GM21390 (cell line): ENCODE results near the gene PRMT5.

Experiments used
- ATAC-seq: cut with Tn5 transposase; IDR thresholded peaks from one replicate; pipeline ENCODE4 v1.9.1; 2021; ENCODE audit not compliant: unreplicated experiment

PRMT5 gene

DNA sequence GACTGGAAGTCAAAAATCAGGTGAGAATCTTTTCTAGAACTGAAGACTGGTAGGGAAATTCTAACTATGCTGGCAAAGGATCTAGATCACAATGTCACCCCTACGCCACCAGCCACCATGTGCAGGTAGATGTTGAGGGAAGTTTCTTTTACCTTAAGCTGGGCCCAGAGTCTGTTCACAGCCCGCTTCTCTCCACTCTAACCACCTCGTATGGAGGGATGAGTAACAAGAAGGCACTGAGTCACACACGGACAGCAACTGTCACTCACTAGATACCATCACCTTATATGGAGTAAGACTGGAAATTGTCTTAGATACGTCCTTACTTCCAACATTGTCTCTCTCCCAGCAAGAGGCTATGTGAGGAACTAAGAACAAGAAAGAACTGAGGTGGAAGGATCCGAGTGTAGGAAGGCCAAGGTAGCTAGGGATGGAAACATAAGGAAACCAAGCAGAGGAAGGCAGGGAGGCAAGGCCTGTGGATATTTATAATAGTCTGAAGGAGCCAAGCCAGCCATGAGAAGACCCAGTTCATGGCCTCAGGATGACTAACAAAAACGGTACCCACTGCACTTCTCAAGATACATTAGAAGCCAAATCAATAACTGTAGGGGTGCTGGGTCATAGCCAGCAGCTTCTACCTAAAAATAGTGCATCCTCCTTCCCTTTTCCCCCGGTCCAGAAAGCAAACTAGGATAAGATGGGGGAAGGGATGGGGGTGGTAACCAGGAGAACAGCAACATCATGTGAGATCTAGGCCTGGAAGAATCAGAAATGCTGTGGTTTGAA lies 30.7 kb downstream of the PRMT5 start:
- no peak for ATAC-seq

DNA sequence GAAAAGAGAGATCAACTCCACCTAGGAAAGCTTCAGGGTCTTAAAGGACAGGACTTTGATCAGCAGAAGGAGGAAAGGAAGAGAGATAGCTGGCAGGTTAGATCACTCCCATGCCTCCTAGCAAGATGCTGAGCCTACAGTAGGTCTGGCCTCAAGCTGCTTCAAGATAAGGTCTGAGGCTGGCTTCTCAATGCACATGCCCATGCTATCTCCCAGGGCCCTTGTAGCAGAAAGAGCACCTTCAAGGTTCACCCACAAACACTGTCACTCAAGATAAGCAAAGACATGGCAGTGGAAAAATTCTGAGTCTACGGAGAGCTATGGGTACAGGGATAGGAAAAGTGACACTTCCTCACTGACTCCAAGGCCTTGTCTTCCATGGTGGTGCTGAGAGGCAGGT lies 31.8 kb downstream of the PRMT5 start:
- no peak for ATAC-seq

DNA sequence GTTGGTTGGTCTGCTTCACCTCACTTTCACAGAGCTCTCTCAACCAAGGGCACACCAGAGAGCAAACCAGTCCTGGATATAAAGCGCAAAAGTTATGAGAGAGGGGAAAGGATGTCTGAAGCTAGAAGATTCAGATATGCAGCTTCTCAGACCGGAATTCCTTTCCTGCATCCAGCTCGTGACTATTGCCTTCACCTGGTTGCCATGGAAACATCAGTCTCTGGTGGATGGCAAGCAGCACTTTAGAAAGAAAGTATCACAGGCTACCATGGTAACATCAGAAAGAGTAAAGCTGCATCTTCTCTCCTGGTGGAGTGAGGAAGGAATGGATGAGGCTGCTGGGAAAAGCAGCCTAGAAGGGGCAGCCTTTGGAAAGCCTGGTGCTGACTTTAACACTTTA lies 32.4 kb downstream of the PRMT5 start:
- ATAC-seq: no peak

DNA sequence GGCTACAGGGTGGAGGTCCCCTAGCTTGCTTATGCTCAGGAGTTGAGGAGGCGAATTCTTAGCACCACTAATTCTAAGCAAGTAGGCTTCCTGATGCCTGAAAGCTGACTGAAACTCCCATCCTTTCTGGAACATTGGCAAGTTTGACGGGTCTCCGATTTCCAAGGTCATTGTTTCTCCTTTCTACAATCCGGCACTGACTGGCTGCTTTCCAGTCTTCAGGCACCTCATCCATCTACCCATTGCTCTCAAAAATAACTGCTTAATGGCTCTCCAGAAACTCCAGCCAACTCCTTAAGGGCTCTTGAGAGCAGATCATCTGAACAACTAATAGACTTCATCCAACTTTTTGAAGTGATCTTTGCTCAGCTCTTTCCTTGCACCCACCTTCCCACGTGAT lies 32.8 kb downstream of the PRMT5 start:
- ATAC-seq: no peak

DNA sequence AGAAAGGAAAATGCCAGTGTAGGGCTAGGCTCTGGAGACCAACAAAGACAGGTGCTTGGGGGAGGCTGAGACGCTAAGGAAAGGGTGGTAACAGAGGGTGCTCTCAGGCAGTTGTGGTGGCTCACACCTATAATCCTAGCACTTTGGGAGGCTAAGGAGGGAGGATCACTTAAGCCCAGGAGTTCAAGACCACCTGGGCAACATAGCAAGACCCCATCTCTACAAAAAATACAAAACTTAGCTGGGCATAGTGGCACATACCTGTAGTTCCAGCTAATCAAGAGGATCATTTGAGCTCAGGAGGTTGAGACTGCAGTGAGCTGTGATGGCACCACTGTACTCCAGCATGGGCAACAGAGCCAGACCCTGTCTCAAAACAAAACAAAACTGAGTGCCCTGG lies 33.8 kb downstream of the PRMT5 start:
- no peak for ATAC-seq

DNA sequence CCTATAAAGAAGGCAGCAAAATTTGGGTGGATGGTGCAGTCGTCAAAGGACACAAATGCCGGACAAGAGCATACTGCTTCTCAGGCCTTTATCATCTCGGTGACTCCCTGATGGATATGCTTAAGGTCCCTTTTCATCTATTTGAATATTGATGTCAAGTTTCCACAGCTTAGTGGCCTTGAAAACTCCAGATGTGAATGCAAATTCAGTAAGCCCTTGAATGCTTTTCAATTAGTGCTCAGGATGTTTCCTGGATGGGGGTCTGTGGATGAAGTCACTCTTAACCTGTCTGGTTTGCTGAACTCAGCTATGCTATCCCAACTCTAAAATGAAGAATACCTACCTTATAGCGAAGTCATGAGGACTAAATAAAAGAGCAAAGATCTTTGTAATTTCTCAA lies 35.5 kb downstream of the PRMT5 start:
- no peak for ATAC-seq

DNA sequence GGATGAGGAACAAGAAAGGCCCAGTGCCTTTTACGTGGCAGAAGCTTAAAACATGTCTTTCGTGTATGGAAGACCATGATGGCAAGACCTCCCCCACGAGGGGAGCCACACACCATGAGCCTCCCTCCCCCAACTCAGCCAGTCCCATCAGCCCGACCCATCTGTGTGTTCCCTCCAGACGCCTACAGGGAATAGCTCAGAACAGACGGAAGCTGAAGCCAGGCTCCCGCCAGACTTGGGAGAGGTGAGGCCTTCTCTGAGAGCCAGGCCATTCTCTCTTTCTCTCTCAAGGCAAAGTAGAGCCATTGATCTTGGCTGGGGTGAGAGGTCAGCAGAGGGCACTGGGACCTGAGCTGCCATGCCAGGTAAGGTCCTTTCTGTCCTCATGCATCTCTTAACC lies 36.7 kb downstream of the PRMT5 start:
- no peak for ATAC-seq

DNA sequence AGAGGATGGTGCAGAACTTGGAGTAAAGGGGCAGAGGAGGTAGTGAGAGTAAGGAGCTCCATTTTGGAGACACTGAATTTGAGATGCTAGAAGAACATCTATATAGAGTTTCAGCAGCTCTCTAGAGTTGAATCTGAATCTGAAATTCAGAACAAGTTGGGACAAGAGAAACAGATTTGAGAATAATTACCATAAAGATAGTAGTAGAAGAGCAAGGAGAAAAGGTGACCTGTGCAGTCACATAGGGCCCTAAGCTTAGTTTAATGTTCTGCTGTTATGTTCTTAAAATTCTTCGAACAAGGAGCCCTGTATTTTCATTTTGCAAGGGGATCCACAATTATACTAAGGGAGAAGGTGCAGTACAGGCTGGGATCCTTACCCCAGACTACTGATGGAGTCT lies 38.8 kb downstream of the PRMT5 start:
- no peak for ATAC-seq

DNA sequence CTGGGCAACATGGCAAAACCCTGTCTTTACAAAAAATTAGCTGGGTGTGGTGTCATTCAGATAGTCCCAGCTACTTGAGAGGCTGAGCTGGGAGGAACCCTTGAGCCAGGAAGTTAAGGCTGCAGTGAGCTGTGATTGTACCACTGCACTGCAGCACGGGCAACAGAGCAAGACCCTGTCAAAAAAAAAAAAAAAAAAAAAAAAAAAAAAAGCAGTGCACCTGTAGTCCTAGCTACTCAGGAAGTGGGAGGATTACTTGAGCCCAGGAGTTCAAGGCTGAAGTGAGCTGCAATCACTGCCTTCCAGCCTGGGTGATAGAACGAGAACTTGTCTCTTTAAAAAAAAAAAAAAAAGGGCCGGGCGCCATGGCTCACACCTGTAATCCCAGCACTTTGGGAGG lies 40.5 kb downstream of the PRMT5 start:
- no peak for ATAC-seq

DNA sequence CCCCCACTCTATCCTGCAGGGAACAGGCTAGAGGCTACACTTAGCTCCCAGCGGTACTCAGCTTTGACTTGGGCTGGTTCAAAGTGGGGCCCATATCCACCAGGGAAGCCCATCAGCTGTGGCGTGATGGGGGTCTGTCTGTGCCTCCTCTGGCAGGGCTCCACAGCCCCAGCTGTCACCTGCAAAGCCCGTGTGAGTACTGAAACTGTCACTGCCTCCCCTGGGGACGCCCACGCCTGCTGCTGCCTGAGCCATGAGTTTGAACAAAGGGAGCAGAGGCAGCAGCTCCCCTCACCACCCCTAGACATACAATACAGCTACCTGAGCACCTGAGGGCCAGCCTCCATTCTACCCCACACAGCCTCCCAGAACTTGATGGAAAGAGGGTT lies 41.2 kb downstream of the PRMT5 start:
- peak; percentile 50 for ATAC-seq

DNA sequence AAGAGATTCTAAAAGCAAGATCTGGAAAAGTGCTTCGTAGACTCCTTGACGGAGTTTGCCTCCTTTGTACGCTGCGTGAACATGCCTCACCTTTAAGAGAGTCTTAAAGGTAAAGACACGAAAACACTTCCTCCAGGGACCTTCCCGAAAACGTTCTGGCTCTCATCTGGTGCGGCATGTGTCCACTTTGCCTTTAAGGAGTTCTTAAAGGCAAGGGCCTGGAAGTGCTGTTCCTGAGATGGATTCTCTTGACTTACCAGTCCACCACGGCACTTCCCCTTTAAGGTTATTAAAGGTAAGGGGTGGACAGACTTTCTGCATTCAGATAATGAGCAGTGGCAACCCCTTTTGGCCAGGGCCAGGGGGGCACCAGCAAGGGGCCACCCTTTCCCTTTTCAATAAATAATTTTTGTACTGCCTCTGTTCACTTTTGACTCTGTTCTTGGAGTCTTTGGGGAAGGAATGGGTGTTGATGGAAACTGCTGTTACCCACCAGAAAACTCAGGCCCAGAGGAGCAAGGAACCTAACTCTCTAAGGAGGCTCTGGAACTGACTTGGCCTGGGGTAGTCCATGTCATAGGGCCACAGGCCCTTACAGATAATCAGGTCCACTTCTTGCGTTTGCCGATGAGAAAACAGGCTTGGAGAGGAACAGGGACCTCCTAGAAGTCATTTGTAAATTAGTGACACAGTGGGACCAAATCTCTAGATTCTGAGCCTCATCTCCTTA lies 41.8 kb downstream of the PRMT5 start:
- ATAC-seq: peak; percentile 41

DNA sequence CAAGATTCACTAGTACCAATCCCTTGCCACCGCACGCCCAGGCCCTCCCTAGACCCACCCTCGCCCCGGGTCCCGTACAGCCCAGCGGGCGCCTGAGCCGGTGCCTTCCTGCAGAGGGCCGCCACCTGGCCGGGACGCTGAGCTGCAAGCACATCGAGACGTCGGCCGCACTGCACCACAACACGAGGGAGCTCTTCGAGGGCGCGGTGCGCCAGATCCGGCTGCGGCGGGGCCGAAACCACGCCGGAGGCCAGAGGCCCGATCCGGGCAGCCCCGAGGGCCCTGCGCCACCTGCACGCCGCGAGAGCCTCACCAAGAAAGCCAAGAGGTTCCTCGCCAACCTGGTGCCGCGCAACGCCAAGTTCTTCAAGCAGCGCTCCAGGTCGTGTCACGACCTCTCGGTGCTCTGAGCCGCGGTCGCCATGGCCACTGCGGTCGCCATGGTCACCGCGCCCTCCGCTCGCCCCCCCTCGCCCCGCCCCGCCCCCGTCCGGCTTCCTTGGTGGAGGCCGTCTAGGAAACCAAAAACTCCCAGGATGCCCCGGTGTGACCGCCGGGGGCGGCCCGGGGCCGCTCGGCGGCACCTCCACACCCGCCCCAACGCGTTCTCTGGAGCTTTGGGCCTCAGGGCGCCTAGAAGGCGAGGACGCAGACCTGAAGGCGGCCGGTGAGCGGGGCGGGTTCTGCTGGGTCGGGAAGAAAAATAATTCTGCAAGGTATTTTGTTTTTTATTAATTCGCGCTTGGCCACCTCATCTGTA lies 42.5 kb downstream of the PRMT5 start:
- ATAC-seq: peak; percentile 37

DNA sequence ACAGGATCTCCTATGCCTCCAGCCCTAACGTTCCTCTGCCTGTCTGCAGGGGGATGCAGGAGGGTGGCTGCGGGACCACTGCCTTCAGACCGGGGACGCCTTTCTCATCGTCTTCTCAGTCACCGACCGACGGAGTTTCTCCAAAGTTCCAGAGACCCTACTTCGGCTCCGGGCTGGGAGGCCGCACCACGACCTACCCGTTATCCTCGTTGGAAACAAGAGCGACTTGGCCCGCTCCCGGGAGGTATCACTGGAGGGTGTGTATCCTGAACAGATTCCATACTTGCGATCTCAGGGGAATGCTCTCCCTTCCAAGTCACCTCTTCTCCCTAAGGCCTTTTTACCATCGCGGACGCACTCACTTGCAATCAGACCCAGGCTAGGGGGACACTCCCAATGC lies 43.2 kb downstream of the PRMT5 start:
- no peak for ATAC-seq

DNA sequence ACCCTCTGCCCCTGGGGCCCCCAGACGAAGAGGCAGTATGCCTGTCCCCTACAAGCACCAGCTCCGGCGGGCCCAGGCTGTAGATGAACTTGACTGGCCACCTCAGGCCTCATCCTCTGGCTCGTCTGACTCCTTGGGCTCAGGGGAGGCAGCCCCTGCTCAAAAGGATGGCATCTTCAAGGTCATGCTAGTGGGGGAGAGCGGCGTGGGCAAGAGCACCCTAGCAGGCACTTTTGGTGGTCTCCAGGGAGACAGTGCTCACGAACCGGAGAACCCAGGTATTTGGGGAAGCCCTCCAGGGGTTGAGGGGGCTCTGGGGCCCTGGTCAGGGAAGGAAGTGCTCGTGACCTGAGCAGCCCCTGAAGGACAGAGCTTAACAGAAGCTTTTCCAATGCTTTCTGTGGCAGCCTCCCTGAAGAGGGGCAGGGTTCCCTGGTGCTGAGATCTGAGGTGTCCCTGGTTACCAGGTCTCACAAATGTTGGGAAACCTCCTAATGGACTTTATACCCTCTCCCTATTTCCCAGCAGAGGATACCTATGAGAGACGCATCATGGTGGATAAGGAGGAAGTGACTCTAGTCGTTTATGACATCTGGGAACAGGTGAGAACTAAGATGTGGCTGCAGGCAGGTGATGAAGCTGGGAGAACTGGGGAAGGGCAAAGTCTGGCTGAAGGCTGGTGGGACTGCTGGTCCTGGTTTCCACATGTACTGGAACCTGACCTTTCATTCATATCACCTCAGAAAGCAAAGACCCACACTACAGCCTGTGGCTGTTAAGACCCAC lies 44.2 kb downstream of the PRMT5 start:
- no peak for ATAC-seq

DNA sequence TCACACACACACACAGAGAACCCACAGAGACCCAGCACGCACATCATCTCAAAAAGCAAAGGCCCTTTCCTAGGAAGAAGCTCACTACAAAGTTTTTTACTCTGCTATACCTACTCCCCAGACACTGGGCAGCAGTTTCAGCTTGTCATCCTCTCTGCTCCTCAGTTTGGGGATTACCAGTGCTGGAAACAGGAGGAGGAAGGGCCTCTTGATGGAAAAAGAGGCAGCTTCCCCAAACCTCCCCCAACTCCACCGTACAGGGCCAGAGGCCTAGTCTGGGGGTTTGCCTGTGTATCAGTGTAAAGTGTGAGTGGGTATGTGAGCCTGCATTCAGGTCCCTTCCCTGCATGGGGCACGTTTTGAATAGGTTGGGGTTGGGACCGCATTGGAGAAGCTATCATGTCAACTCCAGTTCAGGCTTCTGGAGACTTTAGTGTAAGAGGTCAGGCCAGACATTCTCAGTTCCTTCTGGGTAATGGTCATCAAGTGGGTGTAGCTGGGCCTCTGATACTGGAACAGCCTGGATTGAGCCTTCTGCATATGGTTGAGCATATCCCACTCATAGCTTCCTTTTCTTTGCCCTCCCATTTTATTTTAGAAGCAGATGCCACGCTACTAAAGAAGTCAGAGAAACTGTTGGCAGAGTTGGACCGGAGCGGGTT lies 45.0 kb downstream of the PRMT5 start:
- ATAC-seq: no peak

DNA sequence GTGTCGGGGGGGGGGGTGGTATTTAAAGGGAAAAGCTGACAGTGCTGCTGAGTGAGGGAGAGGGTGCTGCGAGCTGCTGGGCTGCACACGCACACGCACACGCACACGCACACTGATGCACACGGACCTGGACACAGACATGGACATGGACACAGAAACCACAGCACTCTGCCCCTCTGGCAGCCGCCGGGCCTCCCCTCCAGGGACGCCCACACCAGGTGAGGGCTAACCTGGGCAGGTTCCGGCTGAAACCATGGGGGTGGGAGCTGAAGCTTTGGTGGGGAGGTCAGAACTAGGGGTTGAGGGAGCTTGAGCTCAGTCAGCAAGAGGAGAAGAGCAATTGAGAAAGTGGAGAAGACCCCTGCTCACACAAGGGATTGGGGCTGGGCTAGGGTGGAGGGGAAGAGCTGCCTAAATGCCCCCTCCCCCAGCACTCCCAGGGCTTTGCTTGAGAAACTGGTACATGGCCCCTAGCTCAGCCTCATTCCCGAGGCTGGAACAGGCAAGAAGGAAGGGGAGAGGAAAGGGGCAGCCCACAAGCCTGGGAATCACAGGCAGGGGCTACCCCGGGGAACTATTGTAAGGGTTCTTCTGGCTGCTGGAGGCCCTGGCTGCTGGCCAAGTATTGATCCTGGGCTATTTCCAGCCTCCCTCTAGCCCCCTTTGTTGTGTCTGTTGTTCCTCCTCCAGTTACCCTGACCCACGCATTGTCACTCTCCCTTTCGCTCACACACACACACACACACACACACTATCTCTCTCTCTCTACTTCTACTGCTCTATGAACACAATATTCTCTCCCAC lies 45.8 kb downstream of the PRMT5 start, which contains the start of gene REM2:
REM2 (plus strand) TSS at position 50 of the 804 bp plus-strand sequence; CDS start at position 116, 66 bp downstream.
- ATAC-seq: no peak

DNA sequence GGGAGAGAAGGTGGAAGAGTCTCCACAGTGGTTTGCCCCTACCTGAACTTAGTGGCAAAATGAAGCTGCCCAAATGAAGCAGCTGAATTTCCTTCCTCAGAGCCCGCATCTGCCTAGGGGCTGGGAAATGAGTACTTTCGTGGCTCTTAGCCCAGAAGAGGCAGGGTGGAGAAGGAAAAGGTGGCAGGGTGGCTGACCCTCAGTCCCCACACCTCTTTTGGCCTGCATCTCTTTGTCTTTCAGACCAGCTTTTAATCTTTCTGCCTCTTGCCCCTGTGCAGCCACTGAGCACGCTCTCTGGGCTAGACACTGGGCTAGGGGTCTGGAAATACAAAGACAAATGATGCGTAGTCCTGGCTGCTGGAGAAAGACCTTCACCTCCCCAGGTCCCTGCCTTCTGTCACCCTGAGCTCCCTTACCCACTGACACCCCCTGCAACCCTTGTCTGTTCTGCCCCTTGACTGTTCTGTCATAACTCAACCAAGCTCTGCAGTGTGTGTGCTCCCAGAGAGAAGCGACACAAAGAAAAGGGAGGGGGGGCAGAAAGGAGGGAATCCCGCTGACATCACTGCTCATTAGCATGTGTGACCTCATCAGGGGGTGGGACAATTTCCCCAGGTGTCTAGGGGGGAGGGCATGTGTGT lies 46.5 kb downstream of the PRMT5 start:
- ATAC-seq: no peak

DNA sequence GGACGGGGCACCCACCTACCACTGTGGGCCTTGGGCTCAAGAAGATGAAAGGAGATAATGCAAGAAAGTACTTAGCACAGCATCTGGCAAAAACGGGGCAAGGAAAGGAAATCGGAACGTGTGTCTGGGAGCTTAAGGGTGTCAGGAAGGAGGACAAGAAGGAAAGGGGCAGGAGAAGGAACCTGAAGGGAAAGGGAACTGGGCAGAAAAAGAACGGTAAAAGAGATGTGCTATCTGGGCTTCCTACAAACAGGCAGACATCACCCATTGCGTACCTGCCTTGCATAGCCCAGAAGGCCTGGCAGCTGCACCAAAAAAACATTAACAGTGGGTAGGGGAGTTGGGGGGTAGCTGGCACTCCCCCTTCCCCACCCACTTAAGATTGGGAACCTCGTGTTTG lies 47.1 kb downstream of the PRMT5 start:
- ATAC-seq: no peak
